Measurements from ENCODE around the gene B3GNT7.
"Not testable (repeated sequence)": the region's sequence is repeated elsewhere in the genome, so short reads cannot be mapped to it uniquely, and the experiment has no call there.

The B3GNT7 gene

DNA sequence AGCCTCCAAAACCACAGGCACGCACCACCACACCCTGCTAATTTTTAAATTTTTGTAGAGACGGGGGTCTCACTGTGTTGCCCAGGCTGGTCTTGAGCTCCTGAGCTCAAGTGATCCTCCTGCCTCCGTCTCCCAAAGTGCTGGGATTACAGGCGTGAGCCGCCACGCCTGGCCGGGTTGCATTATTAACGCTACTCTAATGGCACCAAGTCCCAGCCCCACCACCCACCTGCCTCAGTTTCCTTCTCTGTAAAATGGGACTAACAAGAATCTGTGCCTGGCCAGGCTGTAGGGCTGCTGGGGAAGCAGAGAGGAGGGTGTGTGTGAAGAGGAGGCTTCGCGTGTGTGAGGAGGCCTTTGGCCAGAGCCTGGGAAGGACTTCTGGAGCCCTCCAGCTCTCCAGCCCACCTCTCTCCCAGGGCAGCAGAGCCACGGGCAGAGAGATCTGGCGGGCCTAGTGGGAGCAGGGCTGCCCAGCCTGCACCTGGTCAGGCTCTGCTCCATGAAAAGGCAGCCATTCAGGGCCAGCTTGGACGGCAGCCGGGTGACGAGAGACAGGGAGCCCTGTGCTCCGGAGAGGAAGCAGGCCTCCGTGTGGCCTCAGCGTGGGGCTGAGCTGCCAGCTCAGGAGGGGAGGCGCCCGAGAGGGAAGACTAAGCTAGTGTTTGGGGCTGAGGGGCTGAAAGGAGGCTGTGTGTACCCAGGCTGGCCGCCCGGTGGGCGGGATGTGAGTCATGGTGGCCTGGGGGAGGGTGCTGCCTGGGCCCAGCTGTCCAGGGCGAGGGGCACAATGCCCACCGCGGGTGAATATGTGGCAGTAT is 7.4 kb upstream of the B3GNT7 start:
- DNase-seq = no peak

DNA sequence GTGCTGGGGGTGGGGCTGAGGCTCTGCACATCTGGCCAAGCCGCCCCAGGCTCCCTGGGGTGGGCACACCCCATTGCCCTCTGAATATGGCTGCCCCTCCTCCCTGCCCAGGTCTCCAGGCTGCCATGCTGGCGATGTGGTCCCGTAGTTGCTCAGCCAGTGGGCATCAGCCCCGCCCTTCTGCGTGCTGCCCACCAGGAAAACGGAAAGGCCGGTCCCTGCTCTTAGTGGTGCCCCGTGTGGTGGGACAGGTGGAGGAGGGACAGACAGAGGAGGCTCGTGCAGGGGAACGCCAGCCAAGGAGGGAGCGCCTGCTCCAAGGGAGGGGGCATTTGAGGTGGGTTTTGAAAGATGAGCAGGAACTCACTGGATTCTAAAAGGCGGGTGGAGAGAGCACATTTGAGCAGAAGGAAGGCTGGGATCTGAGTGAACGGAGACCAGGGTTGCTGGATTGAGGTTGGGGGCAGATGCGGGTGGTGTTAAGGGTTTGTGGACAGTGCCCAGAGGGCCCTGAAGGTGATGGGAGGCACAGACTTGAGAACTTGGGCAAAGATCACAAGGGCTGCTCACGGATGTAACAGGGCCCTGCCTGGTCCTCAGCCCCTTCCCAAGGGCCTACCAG is 6.7 kb upstream of the B3GNT7 start:
- no peak for DNase-seq

DNA sequence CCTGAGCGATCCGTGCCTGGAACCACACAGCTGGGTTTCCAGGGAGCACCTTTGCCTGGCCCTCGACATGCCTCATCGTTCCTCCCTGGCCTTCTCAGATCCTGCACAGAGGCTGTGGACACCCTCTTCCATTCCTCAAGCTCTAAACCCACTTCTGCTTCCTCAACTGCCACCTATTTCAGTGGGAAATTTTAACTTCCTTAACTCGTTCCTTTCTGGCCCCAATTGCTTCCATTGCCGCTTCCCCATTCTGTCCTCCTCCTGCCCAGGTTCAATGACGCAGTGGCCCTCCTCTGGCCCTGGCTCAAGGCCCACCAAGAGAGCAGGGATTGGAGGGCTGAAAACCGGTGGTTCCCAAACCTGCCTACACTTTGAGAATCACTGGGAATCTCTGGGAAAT is 4.8 kb upstream of the B3GNT7 start:
- no peak for DNase-seq

DNA sequence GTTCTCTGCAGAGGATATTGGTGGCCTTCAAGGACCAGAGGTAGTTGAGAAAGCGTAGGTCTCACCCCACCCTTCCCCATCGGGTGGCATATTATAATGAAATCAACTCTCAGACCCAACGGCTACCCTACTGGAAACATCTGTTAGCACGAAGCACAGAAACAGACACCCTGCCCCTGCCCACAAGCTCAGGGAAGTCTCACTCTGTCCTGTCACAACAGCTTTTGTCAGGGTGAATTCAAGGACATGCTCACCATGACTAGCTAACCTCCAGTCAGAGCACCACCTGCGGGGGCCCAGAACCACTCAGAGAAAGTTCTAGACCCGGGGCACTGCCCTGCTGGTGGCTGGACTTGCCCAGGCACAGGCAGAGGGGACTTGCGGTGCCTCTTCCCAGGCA is 3.5 kb upstream of the B3GNT7 start:
- DNase-seq = no peak

DNA sequence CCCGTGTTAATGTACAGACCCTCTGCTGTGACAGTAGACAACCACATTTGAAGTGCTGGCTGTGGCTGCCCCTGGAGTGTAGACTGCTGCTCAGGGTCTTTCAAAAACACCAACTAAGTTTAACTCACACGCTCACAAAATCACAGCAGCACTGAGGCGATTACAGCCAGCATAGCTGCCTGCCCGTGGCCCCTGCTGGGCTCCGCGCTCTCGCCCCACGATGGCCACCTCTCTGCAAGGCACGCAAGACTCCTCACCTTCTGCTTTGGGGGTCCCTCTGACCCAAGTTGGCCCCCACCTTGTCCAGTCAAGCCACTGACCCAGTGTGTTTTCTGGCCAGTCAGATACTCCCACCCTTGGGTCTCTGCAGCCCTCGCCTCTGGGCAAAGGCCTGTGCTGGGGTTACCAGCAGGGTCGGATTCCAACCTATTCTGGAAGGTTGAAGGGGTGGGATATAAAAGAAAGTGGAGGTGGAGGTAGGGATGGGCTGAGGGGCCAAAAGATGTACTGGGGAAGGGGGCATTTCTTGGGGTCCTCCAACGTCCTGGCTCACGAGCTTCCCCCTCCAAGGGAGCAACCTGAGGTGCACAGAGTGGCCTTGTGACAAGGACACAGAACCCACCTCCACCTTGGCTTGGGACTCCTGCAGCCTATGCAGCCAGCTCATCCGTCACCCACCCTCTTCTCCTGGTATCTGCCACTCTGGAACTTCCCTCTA is 2.9 kb upstream of the B3GNT7 start:
- DNase-seq = no peak

DNA sequence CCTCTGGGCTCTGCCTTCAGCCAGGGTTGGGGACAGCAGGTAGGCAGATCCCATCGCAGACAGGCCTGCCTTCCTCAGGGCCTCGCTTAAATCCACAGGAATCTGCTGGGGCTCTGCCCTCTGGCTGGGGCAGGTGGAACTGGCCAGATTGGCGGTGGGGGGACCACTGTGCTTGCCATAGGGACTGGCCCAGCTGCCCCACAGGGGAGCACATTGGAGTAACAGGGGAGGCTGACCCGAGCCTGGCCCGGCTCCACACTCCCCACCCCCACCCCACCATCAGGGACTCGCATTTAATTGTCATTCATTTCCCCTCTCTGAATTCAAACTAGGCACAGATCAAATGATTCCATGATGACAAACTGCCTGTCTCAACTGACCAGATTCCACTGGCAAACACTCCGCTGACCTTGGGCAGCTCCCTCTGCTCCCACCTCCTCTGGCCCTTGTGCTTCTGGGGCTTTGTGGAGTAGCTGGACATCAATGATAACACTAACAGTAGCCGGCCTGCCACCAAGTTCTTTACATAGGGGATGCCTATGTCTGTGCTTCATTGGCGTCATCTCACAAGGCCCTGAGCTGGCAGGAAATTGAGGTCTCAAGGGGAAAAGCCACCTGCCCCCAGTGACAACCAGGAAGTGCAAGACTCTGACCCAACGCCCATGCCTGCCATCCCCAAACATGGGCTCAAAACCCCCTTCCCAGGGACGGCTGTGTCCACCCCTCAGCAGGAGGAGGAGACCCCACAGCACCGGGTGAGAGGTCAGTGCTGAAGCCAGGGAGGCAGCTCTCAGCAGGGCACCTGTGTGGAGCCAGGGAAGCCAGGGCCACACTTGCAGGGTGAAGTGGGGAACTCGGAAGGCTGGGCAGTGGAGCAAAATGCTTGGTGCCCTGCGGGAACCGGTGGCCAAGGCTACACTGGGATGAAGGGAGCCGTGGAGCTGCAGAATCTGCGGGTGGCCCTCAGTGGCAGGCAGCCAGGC is 2.1 kb upstream of the B3GNT7 start:
- no peak for DNase-seq

DNA sequence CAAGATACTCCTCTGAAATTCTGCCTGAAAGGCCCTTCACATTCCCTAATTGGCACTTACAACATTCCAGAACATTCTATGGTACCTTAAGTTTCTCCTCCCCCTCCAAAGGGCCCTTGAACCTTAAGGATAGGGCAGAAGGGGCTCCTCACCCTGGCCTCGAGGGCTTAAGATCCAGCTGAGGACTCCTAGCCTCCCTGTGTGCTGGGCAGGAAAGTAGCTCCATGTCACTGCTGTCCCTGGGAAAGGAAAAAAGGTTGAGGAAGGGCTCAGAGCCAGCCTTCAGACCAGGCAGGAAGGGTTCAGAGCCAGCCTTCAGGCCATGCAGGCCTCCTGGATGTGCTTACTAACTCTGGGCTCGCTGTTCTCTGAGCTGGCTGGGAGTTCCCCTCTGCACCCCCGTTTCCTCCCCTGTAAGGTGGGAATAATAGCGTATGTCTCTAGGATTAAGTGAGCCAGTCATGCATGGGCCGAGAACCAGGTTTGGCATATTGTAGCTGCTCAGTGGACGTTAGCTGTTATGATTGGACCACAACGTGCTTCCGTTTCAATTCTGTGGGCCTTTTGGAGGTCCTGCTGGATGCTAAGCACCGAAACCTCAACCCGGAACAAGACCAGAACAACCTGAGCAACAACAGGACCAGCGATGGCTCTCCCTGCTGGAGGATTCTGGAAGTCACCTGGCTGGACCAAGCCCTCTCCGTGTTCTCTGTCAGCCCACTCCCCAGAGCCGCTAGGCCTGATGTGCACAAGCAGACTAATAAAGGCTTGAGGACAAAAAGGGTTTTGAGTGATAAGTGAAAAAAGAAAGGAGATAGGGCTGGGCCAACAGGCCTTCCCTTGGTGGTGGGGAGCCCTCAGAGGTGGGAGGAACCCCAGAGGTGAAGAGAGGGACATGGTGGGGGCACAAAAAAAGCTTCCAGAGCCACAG is 1.0 kb upstream of the B3GNT7 start:
- no peak for DNase-seq

DNA sequence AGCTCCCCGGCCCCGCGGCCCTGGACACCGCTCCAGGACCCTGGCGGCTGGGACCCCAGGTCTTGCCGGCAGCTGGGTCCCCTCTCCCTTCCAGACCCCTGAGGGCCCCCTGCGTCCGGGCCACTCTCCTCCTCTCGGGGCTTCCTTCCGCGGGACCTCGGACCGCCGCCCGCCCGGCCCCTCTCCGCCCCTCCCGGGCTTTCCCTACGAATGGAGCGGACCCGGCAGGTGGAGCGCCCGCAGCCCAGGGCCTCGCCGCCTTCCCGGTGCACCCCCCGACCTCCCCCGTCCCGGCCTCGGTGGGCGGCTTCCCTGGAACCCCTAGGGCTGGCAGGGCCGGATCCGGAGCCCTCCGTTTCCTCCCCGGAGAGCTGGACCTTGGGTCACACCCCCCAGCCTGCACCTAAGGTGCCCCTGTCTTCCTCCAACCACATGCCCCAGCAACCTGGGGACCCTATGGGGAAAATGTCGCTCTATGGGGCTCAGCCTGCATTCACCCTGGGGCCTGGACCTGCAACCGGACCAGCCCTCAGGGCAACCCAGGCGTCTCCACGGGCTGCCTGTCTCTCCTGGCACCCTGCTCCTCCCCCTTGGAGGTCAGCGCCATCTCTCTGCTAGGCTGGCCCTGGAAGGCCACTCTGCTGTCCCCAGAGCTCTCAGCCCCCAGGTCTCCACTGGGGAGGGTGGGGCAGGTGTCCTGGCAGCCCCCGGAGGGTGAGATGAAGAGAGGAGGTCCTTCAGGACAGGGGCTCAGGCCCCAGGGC is 730 bp downstream of the B3GNT7 start:
- DNase-seq = no peak

DNA sequence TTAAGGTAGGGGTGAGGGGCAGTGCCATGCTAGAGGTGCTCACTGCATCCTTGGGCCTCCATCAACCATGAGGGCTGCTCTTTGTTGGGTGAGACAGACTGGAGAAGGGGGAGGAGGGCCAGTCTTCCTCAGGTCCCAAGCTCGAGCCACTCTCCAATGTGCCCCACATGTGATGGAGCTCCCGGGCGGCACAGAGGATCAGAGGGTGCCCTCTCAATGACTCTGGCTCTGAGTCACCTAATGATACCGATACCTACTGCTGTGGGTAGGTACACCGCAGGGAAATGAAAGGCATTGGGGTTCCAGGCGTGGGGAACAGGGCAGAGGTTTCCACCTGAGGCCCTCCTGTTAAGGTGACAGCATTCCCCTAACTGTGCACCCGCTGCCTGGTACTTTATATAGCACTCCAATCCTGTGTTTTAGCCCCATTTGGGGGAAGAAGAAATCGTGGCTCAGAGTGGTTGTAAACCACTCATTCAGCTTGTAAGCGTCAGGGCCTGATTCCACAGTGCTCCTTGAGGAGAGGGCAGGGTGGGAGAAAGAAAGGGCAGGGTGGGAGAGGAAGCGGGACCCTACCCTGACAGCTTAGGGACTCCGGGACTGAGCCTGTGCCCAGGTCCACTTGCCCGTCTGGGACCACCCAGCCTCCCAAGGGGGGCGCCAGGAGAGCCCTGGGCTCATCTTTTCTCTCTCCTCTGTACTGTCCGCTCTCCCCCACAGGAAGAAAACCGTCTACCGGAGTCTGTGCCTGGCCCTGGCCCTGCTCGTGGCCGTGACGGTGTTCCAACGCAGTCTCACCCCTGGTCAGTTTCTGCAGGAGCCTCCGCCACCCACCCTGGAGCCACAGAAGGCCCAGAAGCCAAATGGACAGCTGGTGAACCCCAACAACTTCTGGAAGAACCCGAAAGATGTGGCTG is 1.8 kb downstream of the B3GNT7 start:
- DNase-seq = no peak

DNA sequence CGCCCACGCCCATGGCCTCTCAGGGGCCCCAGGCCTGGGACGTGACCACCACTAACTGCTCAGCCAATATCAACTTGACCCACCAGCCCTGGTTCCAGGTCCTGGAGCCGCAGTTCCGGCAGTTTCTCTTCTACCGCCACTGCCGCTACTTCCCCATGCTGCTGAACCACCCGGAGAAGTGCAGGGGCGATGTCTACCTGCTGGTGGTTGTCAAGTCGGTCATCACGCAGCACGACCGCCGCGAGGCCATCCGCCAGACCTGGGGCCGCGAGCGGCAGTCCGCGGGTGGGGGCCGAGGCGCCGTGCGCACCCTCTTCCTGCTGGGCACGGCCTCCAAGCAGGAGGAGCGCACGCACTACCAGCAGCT is 2.4 kb downstream of the B3GNT7 start:
- no peak for DNase-seq

DNA sequence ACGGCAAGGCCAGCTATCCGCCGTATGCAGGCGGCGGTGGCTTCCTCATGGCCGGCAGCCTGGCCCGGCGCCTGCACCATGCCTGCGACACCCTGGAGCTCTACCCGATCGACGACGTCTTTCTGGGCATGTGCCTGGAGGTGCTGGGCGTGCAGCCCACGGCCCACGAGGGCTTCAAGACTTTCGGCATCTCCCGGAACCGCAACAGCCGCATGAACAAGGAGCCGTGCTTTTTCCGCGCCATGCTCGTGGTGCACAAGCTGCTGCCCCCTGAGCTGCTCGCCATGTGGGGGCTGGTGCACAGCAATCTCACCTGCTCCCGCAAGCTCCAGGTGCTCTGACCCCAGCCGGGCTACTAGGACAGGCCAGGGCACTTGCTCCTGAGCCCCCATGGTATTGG is 3.1 kb downstream of the B3GNT7 start:
- no peak for DNase-seq

DNA sequence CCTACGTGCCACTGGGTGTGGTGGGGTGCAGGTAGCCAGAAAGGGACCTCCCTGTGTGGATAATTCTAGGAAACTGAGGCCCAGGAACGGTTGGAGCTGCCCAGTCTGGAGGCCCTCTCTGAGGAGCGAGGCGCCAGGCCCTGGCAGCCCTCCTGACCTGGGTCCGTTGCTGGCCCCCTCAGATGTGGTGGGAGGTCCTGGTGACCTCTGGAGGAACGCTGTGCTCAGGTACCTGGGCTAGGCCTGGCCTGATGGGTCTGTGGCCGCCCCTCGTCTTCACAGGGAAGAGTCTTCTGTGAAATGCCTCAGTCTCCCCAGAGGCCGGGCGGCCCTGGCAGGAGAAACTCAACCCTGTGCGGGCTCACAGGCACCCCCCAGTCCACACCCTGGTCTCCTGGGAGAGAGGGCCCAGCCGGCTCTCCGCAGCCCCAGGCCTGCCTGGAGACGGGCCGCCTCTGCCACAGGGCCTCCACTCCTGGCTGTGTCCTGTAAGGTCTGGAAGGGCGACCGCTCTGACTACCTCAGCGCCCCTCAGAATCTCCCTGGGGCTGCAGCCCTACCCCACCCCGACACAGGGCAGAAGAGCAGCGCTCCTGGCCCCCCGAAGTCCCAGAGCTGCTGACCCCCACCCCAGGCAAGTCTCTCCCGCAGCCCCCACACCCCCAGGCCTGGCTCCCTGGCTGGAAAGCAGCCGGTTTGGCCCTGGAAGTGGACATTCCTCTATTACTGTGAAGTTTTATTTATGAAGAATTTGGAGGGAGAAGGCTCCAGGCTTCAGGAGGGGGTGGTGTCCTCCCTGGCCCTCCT is 3.7 kb downstream of the B3GNT7 start:
- no peak for DNase-seq

DNA sequence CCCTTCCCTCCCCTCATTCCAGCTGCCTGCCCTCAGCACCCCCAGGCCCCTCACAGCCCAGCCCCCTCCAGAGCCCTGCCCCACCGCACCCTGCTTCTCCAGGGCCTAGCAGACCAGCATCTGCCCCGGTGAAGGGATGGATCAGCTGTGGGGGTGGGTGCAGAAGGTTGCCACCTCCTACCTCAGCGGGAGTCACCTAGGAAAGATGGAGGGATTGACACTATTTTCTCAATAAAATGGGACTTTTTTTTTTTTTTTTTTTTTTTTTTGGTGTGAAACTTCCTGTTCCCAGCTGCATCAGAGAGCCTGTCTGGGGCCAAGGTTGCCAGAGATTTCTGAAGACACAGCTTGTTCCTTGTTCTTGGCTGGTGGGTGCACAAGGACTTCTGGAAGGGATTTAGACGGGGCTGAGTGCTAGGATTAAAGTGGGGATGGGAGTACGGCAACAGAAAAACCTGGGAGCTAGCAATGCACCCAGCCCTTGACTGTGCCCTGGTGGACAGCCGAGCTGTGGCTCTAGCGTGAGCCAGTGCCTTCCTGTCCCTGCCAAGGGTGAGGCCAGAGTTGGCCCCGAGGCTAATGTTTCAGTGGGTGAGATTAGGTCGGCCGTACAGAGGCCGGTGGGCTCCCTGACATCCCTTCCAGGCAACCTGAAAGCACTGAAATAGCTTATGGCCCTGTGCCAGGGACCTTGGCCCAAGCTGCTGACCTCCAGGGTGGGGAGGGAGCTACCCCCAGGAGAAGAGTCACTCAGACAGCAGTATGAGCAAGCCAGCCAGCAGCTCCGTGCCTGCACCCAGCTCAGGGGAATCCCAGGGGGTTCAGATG is 4.6 kb downstream of the B3GNT7 start:
- no peak for DNase-seq

DNA sequence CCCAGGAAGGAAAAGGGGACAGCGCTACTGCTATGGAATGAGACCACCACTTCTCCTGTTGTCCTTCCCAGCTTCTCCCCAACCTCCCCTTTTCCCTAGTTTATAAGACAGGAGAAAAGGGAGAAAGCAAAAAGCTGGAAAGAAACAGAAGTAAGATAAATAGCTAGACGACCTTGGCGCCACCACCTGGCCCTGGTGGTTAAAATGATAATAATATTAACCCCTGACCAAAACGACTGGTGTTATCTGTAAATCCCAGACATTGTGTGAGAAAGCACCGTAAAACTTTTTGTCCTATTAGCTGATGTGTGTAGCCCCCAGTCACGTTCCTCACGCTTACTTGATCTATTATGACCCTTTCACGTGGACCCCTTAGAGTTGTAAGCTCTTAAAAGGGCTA is 5.2 kb downstream of the B3GNT7 start:
- not testable (repeated sequence) for DNase-seq

DNA sequence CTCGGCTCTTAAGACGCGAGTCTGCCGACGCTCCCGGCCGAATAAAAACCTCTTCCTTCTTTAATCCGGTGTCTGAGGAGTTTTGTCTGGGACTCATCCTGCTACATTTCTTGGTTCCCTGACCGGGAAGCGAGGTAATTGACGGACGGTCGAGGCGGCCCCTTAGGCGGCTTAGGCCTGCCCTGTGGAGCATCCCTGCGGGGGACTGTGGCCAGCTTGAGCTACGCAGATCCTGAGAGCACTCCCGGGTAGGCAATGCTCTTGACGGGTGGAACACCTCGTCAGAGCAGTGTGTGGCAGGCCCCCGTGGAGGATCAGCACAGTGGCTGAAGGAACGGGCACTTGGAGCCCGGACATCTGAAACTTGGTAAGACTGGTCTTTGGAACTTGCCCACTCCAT is 5.6 kb downstream of the B3GNT7 start:
- not testable (repeated sequence) for DNase-seq

DNA sequence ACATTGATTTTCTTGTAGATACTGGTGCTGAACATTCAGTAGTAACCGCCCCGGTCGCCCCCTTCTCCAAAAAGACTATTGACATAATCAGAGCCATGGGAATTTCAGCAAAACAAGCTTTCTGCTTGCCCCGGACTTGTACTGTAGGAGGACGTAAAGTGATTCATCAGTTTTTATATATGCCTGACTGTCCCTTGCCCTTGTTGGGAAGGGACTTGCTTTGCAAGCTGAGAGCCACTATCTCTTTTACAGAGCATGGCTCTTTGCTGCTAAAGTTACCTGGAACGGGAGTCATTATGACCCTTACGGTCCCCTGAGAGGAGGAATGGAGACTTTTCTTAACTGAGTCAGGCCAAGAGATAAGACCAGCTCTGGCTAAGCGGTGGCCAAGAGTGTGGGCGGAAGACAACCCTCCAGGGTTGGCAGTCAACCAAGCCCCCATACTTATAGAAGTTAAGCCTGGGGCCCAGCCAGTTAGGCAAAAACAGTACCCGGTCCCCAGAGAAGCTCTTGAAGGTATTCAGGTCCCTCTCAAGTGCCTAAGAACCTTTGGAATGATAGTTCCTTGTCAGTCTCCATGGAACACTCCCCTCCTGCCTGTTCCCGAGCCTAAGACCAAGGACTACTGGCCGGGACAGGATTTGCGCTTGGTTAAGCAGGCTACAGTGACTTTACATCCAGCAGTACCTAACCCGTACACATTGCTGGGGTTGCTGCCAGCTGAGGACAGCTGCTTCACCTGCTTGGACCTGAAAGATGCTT is 8.1 kb downstream of the B3GNT7 start:
- not testable (repeated sequence) for DNase-seq

DNA sequence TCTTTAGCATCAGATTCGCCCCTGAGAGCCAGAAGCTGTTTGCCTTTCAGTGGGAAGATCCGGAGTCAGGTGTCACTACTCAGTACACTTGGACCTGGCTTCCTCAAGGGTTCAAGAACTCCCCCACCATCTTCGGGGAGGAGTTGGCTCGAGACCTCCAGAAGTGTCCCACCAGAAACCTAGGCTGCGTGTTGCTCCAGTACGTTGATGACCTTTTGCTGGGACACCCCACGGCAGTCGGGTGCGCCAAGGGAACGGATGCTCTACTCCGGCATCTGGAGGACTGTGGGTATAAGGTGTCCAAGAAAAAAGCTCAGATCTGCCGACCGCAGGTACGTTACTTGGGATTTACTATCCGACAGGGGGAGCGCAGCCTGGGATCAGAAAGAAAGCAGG is 8.7 kb downstream of the B3GNT7 start:
- not testable (repeated sequence) for DNase-seq
